K562 (cell line): Measurements from ENCODE around the gene GNG11. TPM values are rescaled to one million over a fixed set of nuclear protein-coding genes. Genes with fewer than 3 reads are reported as not detected.

Experiments used
- ATAC-seq: fragments of 200-7000 bp; cut with Tn5 transposase; 3 replicates; pipeline ENCODE4 v1.9.1; 2020; ENCODE audit warnings: moderate library complexity
- BruUV-seq: library from RNA; stranded (reverse); fragments of 400-500 nt; replicated peaks from 2 replicates; lab custom pipeline; 2021; lab: Mats Ljungman, UMichigan
- CTCF ChIA-PET: fragments of 300-600 bp; formaldehyde crosslinking; extraction: SDS; loops from one replicate; lab custom pipeline; 2021; ENCODE audit warnings: low intra/inter-chr PET ratio; lab: Yijun Ruan, JAX
- POLR2A ChIA-PET: fragments of 300-600, 350-650 bp; sonication (Branson Sonifier 250); formaldehyde crosslinking; extraction: SDS; loops from one replicate; lab custom pipeline; 2021; ENCODE audit warnings: antibody characterized with exemption, inconsistent platforms; lab: Yijun Ruan, JAX
- DNase-seq, 4 experiments: peaks; one replicate each; pipeline versions ENCODE4 v3.0.0 to v3.0.0-alpha.2; 2011 to 2018; ENCODE audit warnings: low spot score in 3 of 4, mixed read lengths in 3 of 4; ENCODE audit errors: extremely low read depth in 1 of 4
- FAIRE-seq: peaks from 2 replicates; lab custom pipeline; 2011; peaks lifted over from hg19 to GRCh38; lab: Jason Lieb, UNC
- H2AFZ ChIP-seq: 2 replicates; pipeline ENCODE4 v1.6.0; 2011; ENCODE audit warnings: low read depth, low read length, control low read depth, inconsistent platforms
- H3K27ac ChIP-seq: fragments of 200-600 bp; 3 replicates; pipeline ENCODE4 v1.8.0; 2011; ENCODE audit warnings: low read depth, mild to moderate bottlenecking, control low read depth, inconsistent platforms, low read length, moderate library complexity, mixed read lengths; ENCODE audit errors: extremely low read depth
- H3K27me3 ChIP-seq, 2 experiments: fragments of 300-600 bp in 1 of 2; 2 replicates in 1 of 2; 3 replicates in 1 of 2; pipeline versions ENCODE4 v1.6.0 to v1.8.0; 2011; ENCODE audit warnings: inconsistent platforms in 2 of 2, low read length in 2 of 2, mild to moderate bottlenecking in 1 of 2, mixed read lengths in 1 of 2, moderate library complexity in 1 of 2; ENCODE audit not compliant: control insufficient read depth in 2 of 2, insufficient read depth in 2 of 2
- H3K36me3 ChIP-seq: fragments of 300-600 bp; 3 replicates; pipeline ENCODE4 v1.8.0; 2011; ENCODE audit warnings: mild to moderate bottlenecking, low read length, inconsistent platforms; ENCODE audit not compliant: control insufficient read depth, insufficient read depth
- H3K4me1 ChIP-seq, 2 experiments: fragments of 200-600 bp in 1 of 2; replicated peaks in 1 of 2; 2 replicates in 1 of 2; 3 replicates in 1 of 2; pipeline versions ENCODE4 v1.5.1 to v1.8.0; 2011; ENCODE audit warnings: inconsistent platforms in 2 of 2, low read length in 2 of 2, mild to moderate bottlenecking in 1 of 2, mixed read lengths in 1 of 2, moderate library complexity in 1 of 2; ENCODE audit not compliant: control insufficient read depth in 2 of 2, insufficient read depth in 2 of 2
- H3K4me2 ChIP-seq: 2 replicates; pipeline ENCODE4 v1.6.1; 2011; ENCODE audit warnings: low read length, control low read depth, inconsistent platforms, mixed read lengths; ENCODE audit not compliant: insufficient read depth
- H3K4me3 ChIP-seq: fragments of 200-600 bp; sonication (generic), shearing (Covaris generic); 2 replicates; pipeline ENCODE4 v1.5.1; 2016; ENCODE audit warnings: control low read depth, inconsistent platforms
- H3K79me2 ChIP-seq: fragments of 200-600 bp; 3 replicates; pipeline ENCODE4 v1.8.0; 2011; ENCODE audit warnings: low read length, inconsistent platforms; ENCODE audit not compliant: control insufficient read depth, insufficient read depth
- H3K9ac ChIP-seq, 2 experiments: 2 replicates each; pipeline versions ENCODE4 v1.6.0 to v1.6.1; 2011; ENCODE audit warnings: low read depth in 2 of 2, low read length in 2 of 2, control low read depth in 1 of 2, inconsistent platforms in 1 of 2, mild to moderate bottlenecking in 1 of 2, mixed read lengths in 1 of 2; ENCODE audit not compliant: insufficient read depth in 1 of 2
- H3K9me1 ChIP-seq: one replicate; pipeline ENCODE4 v1.6.0; 2011; ENCODE audit warnings: inconsistent platforms, mild to moderate bottlenecking, low read length, moderate library complexity; ENCODE audit not compliant: control insufficient read depth, insufficient read depth
- H3K9me3 ChIP-seq: replicated peaks from 2 replicates; pipeline ENCODE4 v1.5.1; 2011; ENCODE audit warnings: low read depth, low read length, inconsistent platforms; ENCODE audit not compliant: control insufficient read depth, insufficient read depth
- H4K20me1 ChIP-seq: replicated peaks from 2 replicates; pipeline ENCODE4 v1.6.1; 2011; ENCODE audit warnings: low read length, inconsistent platforms, mixed read lengths; ENCODE audit not compliant: control insufficient read depth, insufficient read depth
- CEBPZ ChIP-seq: fragments of 150-350 bp; IDR thresholded peaks from 2 replicates; pipeline ENCODE4 v1.6.1; 2014; ENCODE audit warnings: low read depth, mild to moderate bottlenecking, low read length, borderline replicate concordance
- CSDE1 ChIP-seq, 2 experiments: fragments of 450-650 bp; IDR thresholded peaks; 2 replicates each; pipeline ENCODE4 v1.6.1; 2016; ENCODE audit warnings: mild to moderate bottlenecking in 1 of 2
- ELF1 ChIP-seq: fragments of 200-800 bp; sonication (Bioruptor generic); IDR thresholded peaks from 2 replicates; pipeline ENCODE4 v1.6.1; 2016; ENCODE audit warnings: missing genetic modification characterization, missing compliant biosample characterization
- HDGF ChIP-seq: fragments of 450-650 bp; IDR thresholded peaks from 2 replicates; pipeline ENCODE4 v1.6.1; 2016
- LARP7 ChIP-seq: fragments of 450-650 bp; IDR thresholded peaks from 2 replicates; pipeline ENCODE4 v1.6.1; 2016
- PRMT5 ChIP-seq: sonication (generic); formaldehyde crosslinking; IDR thresholded peaks from 2 replicates; pipeline ENCODE4 v1.5.0; 2020; ENCODE audit warnings: missing genetic modification reagents
- ZBTB9 ChIP-seq: fragments of 450-650 bp; formaldehyde crosslinking; IDR thresholded peaks from 2 replicates; pipeline ENCODE4 v1.4.0; 2020; ENCODE audit warnings: mild to moderate bottlenecking, moderate library complexity
- ZNF23 ChIP-seq: fragments of 250-450 bp; sonication (Bioruptor Pico); IDR thresholded peaks from 2 replicates; pipeline ENCODE4 v1.4.0; 2020; ENCODE audit warnings: mild to moderate bottlenecking
- ZNF277 ChIP-seq: fragments of 250-450 bp; sonication (Bioruptor Pico); IDR thresholded peaks from 2 replicates; pipeline ENCODE4 v1.8.0; 2022; ENCODE audit warnings: inconsistent platforms, mild to moderate bottlenecking, moderate library complexity, borderline replicate concordance
- WGBS: fragments of 100-300 bp; shearing (Covaris generic); methylation state at CpG from one replicate; pipeline ENCODE4 v1.1.6; 2016; ENCODE audit warnings: low coverage, mixed read lengths; ENCODE audit not compliant: insufficient coverage; ENCODE audit errors: missing lambda C conversion rate; 5-methylcytosine and 5-hydroxymethylcytosine counted together
- in situ Hi-C: fragments of 300-500 bp; cut with MboI; formaldehyde crosslinking; loops from 4 replicates; pipeline ENCODE4 v1.15.0; 2018; ENCODE audit warnings: inconsistent platforms, mixed read lengths
- intact Hi-C: fragments of 100-400 bp; cut with micrococcal nuclease; formaldehyde crosslinking; loops from 2 replicates; pipeline ENCODE4 v1.14.2; 2022
- polyA plus RNA-seq, 8 experiments: library from polyadenylated mRNA; depleted of rRNA in 4 of 8; stranded (reverse) in 5 of 8; unstranded in 3 of 8; fragments of >200 nt; fragmentation: Nextera tagmentation in 2 of 8; fragmentation: Illumina TruSeq in 1 of 8; extraction: Ambion mirVana in 2 of 8; extraction: Trizol in 1 of 8; gene quantifications; 2 replicates each; pipeline versions ENCODE4 v1.2.1 to v1.2.3, GENCODE V29; 2011 to 2014; ENCODE audit warnings: inconsistent platforms in 1 of 8, missing spikeins in 1 of 8
- total RNA-seq, 7 experiments: library from RNA; depleted of rRNA in 6 of 7; stranded (reverse); fragments of >200 nt in 6 of 7; fragmentation: Illumina TruSeq in 2 of 7; extraction: Trizol in 2 of 7; gene quantifications; 2 replicates each; pipeline versions ENCODE4 v1.2.1 to v1.2.3, GENCODE V29; 2011 to 2021; ENCODE audit warnings: low replicate concordance in 1 of 7

The GNG11 gene
- total and polyA plus RNA-seq, 9 of the 15 experiments (the other 6 are each of a cell fraction or from before 2014, with no cell fraction given) = 0.06 TPM; not detected in 8

- ATAC-seq (no peak), FAIRE-seq (no peak), DNase-seq (no peak)
- H3K27me3 ChIP-seq = peaks cover 11 to 22% of the 10 kb centered on the region in 2 experiments; a peak in 4 of 5 replicates
- no peaks in the 10 kb centered on the region for H3K79me2 ChIP-seq
- H3K9me1 ChIP-seq = no peaks in the 10 kb centered on the region
- 12% methylated on average over 8 of the region's 8 CpGs for WGBS
- CTCF ChIA-PET = no interaction called here
- no TSS peak for BruUV-seq
- H3K4me1 ChIP-seq = peaks cover 0 to 7% of the 10 kb centered on the region in 2 experiments; a peak in 2 of 5 replicates
- H3K9me3 ChIP-seq = no peaks in the 10 kb centered on the region
- in situ Hi-C loops = no loop called here
- intact Hi-C loops = no loop called here
- H4K20me1 ChIP-seq = no peaks in the 10 kb centered on the region
- H3K36me3 ChIP-seq = no peaks in the 10 kb centered on the region
- H3K9ac ChIP-seq = no peak overlapping the region
- POLR2A ChIA-PET = interaction anchor here (0.7 kb wide), 1 partner anchor 206 kb away, joined by 3 read pairs; no protein-coding TSS in a partner anchor
- H3K4me2 ChIP-seq = no peak overlapping the region
- no peak overlapping the region for H3K27ac ChIP-seq
- TF ChIP-seq HDGF (no peak), ELF1 (tag) (0 out of 2 replicates have a peak, but pooled peaks have one; percentile 31)
- H3K4me3 ChIP-seq = no peak overlapping the region
- no peak overlapping the region for H2AFZ ChIP-seq
These were observed 349 bp upstream of the GNG11 start for GRCh38 chr7:93921186-93921585.

GRCh38 chr7:93923296-93923695, 1.8 kb downstream of the GNG11 start:
- Histone ChIP-seq H3K9ac (no peak overlapping the region), H3K4me2 (no peak overlapping the region), H3K9me1 (no peaks in the 10 kb centered on the region), H4K20me1 (no peaks in the 10 kb centered on the region), H3K36me3 (no peaks in the 10 kb centered on the region), H3K9me3 (no peaks in the 10 kb centered on the region), H3K27me3 (peaks cover 16 to 25% of the 10 kb centered on the region in 2 experiments; a peak in 4 of 5 replicates), H3K4me3 (no peak overlapping the region), H3K27ac (no peak overlapping the region), H3K4me1 (peaks cover 0 to 7% of the 10 kb centered on the region in 2 experiments; a peak in 2 of 5 replicates), H3K79me2 (no peaks in the 10 kb centered on the region), H2AFZ (no peak overlapping the region)
- POLR2A ChIA-PET = interaction anchor here (0.5 kb wide), 1 partner anchor 58 kb away, joined by 3 read pairs; no protein-coding TSS in a partner anchor
- 2% methylated on average over 6 of the region's 6 CpGs for WGBS
- BruUV-seq = no TSS peak
- in situ Hi-C loops (no loop called here), intact Hi-C loops (no loop called here)
- CTCF ChIA-PET = no interaction called here
- FAIRE-seq = no peak
- no peak for DNase-seq
- ATAC-seq = no peak
- TF ChIP-seq ZBTB9 (CRISPR knock-in tag) = no peak
- TF ChIP-seq CEBPZ = no peak
- no peak for TF ChIP-seq PRMT5
- no peak for TF ChIP-seq CSDE1 (IDR thresholded peaks at IDR 0.05)
- TF ChIP-seq ZNF277 (CRISPR knock-in tag) = no peak
- TF ChIP-seq ZNF23 (CRISPR knock-in tag) = no peak
- no peak for TF ChIP-seq LARP7
